Activated CD4-positive, alpha-beta T cell treated with anti-CD3 and anti-CD28 coated beads, Interleukin-2, amount 50 U/mL, for 16 hours (primary cell): ENCODE results near the gene BMS1.
A peak's percentile ranks its signal among the peaks of the same experiment; 100 is the strongest.
"Not testable (repeated sequence)": the region's sequence is repeated elsewhere in the genome, so short reads cannot be mapped to it uniquely, and the experiment has no call there.

Experiments used
- DNase-seq: peaks from one replicate; pipeline ENCODE4 v3.0.0-alpha.2; 2020

Gene BMS1

GRCh38 chr10:42801135-42801534, 18.5 kb downstream of the BMS1 start:
- DNase-seq, result peak; percentile 77

DNA sequence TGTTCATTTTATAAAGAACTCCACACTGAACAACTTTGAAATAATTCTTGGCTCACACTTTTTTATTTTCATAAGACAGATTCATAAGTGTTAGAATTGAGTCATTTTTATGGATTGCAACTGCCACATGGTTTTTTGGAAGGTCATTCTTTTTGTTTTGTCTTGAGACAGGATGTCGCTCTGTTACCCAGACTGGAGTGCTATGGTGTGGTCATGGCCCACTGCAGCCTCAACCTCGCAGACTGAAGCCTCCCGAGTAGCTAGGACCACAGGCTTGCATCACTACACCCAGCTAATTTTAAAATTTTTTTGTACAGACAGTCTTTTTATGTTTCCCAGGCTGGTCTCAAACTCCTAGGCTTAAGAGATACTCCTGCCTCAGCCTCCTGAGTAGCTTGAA, 20.3 kb downstream of the BMS1 start:
- DNase-seq, result peak; percentile 9

GRCh38 chr10:42809676-42810075, 27.1 kb downstream of the BMS1 start:
- DNase-seq, result no peak

DNA sequence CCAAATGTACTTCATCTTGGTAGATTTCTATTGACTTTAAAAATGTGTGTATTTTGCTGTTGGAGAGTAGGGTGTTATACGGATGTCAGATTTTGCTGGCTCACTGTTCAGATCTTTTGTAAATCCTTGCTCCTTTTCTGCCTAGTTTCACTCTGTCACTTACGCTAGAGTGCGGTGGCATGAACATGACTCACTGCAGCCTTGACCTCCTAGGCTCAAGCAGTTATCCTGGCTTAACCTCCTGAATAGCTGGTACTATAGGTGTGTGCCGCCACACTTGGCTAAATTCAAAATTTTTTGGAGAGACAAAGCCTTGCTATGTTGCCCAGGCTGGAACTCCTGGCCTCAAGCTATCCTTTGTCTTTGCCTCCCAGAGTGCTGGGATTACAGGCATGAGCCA, 29.4 kb downstream of the BMS1 start:
- no peak for DNase-seq

GRCh38 chr10:42813989-42814687, 31.5 kb downstream of the BMS1 start:
- DNase-seq, result not testable (repeated sequence)

GRCh38 chr10:42816334-42816733, 33.7 kb downstream of the BMS1 start:
- DNase-seq, result not testable (repeated sequence)

- DNase-seq, result no peak
These were observed 34.3 kb downstream of the BMS1 start for GRCh38 chr10:42816912-42817311.

DNA sequence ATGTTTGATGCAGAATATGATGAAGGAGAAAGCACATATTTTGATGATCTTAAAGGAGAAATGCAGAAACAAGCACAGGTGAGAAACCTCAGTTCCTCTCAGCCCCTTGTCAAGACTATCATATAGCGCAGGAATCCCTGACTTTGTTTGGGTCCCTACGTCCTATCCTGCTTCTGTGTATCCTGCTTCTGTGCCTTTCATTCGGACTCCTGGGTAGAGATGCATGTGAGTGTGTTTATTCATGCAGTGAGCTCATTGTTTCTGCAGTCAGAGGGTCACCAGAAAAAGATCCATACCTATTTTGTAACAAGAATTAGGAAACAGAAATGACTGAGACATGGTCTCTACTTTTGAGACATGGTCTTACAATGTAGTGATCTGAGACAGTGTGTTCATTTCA, 34.8 kb downstream of the BMS1 start:
- not testable (repeated sequence) for DNase-seq

DNA sequence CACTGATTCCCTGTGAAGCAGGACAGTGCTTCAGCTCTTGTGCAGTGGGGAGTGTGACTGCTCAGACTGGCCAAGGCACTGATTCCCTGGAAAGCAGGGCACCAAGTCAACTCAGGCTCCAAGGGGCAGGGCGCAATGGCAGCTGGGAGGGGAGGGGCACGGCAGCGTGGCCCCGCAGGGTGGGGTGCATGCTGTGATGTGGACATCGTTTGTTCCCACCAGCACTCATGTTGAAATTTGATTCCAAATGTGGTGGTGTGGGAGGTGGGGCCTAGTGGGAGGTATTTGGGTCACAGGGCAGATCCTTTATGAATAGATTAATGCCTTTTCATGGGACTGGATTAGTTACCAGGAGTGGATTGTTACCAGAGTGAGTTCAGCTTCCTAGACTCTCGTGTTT, 44.2 kb downstream of the BMS1 start:
- DNase-seq, result not testable (repeated sequence)

DNA sequence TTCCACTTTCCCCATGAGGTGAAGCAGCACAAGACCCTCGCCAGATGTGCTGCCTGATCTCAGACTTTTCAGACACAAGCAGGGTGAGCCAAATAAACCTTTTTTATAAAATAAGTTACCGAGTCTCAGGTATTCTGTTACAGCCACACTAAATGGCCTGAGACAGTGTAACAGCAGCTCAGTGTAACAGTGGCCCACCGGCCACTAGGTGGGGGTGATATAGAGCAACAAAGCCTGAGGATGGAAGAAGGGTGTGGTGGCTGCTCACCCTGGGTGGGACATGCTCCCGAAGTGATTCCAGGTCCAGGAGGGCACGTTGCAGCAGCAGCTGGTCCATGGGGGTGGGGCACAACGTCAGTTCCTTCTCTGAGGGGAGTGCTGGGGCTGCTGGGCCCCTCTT, 44.6 kb downstream of the BMS1 start:
- no peak for DNase-seq

- not testable (repeated sequence) for DNase-seq
These were observed 45.8 kb downstream of the BMS1 start for GRCh38 chr10:42828391-42828790.

- no peak for DNase-seq
These were observed 47.6 kb downstream of the BMS1 start for GRCh38 chr10:42830237-42830636.

DNA sequence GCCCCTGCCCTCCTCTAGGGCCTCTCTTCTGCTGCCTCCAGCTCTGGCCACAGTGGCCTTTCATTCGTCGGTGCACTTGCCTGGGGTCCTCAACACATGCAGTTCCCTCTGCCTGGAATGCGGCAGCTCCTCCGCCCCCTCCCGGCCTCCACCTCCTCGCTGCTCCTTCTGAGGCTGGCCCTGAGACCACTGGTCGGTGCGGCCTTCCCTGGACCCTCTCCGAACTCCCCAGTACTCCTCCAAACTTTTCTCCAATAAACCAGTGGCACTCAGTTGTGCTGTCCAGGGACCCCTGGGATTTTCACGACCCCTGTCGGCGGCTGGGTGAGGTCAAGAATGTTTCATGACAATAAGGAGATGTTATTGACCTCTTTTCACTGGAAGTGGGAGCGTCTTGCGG, 53.5 kb downstream of the BMS1 start:
- no peak for DNase-seq

GRCh38 chr10:42836771-42837468, 54.3 kb downstream of the BMS1 start:
- DNase-seq, result no peak

- not testable (repeated sequence) for DNase-seq
These were observed 62.2 kb downstream of the BMS1 start for GRCh38 chr10:42844810-42845209.

GRCh38 chr10:42847261-42847660, 64.7 kb downstream of the BMS1 start:
- DNase-seq, result not testable (repeated sequence)

- DNase-seq, result no peak
These were observed 68.3 kb downstream of the BMS1 start for GRCh38 chr10:42850931-42851330.

DNA sequence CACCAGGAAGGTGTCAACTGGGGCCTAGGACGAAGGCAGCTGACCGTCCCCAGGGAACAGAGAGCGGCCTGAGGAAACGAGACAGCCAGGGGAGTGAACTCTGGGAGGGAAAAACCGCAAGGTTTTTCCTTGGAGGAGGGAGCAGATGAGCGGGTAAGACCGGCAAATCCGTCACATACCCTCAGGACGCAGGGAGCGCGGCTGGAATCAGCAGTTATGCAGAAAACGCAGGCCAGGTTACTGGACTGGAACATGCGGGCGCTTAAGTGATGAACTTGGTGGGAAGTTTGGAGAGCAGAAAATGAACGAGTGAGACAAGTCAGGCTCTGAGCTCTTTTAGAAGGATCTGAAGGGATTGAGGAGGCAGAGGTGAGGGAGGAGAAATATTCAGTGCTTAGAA, 76.7 kb downstream of the BMS1 start:
- no peak for DNase-seq

DNA sequence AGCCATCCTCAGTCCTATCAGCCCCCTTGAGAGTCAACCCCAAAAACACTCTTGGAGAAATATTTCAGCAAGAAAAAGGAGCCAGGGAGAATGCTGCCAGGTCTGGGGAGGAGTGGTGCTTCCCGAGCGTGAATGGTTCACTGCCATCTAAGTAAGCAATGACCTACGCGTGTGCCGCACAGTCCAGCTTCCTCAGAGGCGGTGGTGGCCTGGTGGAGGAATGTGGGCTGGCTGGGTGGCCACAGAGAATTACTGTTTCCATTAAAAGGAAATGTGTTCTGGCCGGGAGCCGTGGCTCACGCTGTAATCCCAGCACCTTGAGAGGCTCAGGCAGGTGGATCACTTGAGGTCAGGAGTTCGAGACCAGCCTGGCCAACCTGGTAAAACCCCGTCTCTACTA, 77.4 kb downstream of the BMS1 start:
- DNase-seq, result not testable (repeated sequence)

DNA sequence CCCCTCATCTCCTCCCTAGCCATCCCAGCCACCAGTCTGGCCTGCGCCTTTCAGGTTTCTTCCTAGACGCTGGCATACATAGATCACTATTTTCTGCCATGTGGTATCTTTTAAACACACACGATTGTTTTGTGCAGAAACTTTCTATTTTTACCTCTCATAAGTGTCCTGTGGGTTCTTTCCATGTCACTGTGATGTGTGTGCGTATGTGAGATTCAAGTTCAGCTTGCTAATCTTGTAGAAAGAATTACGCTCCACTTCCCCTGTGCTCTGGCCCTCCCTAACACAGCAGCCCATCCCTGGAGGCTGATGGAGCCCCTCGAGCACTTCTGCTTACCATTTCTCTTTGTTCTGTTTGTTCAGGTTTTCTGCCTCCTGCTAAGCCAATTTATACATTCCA, 80.2 kb downstream of the BMS1 start:
- not testable (repeated sequence) for DNase-seq

DNA sequence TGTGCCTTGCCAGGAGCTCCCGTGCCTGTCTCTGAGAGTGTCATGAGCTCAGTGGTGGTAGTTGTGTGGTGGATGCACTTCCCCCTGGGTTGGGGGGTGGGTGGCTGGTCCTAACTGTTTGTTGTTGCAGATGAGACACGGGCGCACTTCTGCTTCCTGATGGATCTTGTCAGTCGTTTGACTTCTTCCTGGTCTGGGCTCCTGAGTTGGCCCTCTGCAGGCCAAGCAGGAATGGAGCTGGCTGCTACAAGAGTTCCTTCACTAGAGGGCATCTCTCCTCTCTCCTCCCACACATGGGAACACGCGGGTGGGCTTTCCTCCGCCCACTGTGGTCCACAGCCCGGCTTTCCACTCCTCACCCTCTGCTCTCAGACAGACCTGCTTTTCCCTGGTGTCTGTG, 82.0 kb downstream of the BMS1 start:
- no peak for DNase-seq

DNA sequence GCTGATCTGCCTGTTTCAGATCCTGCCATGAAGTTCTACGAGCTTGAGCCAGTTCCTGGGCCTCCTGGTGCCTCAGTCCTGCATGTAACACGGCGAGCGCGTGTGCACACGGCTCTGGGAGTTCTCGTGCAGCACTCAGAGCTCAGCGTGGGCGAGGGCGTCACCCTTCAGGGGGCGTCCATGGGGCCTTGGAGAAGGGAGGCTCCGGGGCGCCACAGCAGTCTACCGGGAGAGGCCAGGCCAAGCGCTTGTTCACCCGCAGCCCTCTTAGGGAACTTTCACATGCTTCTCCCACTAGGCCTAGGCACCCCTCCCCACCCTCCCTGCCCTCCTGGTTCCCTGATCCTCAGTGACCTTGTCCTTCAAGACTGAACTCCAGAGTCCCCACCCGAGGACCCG, 83.1 kb downstream of the BMS1 start:
- DNase-seq, result no peak

DNA sequence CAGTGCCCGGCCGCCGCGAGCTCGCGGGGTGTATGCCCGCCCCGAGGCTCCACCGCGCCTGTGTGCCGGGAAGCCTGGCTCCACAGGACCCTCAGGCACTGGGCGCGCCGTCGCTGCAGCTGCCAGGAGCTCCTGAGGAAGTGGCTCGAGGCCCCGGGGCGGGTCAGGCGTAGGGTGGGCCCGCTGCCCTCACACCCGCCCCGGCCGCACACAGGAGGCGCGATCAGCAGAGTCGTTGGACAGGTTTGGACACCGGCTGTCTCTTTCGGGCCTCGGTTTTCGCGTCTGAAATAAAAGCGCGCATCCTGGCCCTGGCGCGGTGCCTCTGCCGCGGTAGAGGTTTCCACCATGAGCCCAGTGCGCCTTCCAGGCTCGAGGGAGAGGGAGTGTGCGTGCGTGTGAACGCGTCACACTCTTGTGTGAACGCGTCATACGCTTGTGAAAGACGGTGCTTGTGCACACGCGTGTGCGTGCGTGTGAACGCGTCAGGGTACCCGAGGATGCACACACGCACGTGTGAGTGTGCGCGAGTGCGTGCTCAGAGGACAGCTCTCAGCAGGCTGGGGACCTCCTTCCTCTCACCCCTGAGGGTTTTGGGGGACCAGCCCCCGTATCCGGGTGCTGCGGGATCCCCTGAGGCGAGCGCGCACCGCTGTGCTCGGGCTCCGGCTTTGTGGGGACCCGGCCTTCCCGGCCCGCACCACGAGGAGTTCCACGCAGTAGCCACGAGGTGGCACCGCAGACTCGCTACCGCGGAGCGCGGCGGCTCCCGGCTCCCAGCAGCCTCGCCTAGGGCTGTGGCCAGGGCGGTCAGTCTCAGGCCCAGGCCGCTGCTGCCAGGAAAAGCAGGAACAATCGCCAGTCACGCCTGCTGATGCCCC, 83.8 kb downstream of the BMS1 start:
- DNase-seq, result peak; percentile 62

DNA sequence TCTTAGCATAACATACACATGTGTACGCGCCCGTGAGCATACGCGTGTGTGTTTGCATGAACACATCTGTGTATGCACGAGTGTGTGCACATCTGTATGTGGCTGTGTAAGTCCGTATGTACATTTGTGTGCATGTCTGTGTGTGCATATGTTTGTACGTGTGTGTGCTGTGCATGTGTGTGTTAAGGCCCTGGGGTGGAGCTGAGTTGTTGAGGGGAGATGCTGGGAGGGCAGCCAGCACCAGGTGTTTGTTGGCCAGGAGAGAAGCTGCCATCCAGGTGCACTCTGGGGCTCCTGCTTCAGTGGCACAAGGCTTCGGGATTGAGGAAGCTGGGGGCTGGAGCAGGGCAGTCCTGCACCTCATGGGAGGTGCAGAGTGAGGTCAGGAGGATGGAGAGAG, 85.0 kb downstream of the BMS1 start:
- DNase-seq, result no peak
